HG02981 (cell line): ENCODE results near the gene ANKS1B.

Experiments
- ATAC-seq: cut with Tn5 transposase; IDR thresholded peaks from one replicate; pipeline ENCODE4 v1.9.1; 2021; ENCODE audit warnings: mild to moderate bottlenecking, moderate library complexity; ENCODE audit not compliant: unreplicated experiment

Gene ANKS1B

DNA sequence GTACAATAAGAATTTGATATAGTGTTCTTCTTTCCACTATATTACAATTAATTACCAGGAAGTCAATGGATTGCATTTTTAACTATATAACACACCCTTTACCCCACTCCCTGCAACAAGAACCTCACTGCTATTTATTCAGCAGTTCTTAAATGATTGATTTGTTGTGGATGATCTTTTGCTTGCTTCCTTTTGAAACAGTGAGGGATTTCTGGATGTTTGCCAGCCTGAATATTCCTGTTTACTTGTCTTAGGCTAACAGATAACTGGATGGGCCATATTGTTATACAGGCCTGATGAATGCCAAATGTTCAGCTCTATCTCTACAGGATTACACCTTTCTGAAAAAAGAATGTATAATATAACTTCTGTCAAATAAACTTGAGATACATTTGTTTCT, 842.1 kb downstream of the ANKS1B start:
- no peak for ATAC-seq

DNA sequence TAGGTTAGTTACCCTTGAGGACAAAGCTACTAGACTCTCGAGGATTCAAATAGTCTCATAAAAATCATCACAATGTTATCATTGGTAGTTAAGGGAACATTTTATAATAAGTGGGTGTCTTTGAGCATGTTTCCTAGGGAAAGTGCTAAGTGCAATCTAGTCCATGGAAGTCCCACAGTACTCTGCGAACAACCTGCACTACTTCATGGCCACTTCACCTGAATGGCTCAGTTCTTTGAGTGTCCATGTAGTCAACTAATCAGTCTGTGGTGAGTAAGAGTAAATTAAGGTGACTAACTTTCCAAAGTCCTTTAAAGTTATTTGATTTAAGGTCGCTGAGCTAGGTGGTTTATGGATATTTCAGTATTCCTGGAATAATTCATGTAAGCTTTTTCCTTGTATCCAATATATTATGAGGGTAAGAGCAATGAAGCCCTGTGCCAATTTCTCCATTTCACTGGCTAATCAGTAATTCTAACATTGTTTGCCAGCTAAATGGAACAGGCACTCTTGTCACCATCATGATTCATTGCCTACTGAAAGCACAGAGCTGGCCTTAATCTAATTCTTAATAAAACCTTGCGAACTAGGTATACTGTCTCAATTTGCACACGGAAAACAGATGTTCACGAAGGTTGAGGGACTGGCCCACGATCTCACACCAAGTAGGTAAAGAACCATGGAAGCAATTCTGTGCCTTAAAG, 844.6 kb downstream of the ANKS1B start:
- no peak for ATAC-seq

DNA sequence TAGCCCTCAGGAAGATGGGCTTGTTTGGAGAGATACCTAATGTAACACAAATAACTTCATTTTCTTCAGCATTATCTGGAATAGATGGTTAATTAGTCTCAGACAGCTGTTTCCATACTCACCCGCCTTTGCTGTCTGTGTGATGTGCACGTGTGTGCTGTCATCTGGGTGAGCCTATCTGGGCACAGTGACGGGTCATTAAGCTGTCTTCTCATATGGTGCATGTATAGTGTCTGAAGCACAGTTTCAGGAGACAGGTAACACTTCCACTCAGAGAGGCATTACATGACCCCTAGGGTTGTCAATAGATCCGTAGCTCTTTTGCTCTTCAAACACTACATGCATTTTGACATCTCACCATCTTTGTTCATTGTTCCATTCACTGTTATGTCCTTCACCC, 846.3 kb downstream of the ANKS1B start:
- no peak for ATAC-seq

DNA sequence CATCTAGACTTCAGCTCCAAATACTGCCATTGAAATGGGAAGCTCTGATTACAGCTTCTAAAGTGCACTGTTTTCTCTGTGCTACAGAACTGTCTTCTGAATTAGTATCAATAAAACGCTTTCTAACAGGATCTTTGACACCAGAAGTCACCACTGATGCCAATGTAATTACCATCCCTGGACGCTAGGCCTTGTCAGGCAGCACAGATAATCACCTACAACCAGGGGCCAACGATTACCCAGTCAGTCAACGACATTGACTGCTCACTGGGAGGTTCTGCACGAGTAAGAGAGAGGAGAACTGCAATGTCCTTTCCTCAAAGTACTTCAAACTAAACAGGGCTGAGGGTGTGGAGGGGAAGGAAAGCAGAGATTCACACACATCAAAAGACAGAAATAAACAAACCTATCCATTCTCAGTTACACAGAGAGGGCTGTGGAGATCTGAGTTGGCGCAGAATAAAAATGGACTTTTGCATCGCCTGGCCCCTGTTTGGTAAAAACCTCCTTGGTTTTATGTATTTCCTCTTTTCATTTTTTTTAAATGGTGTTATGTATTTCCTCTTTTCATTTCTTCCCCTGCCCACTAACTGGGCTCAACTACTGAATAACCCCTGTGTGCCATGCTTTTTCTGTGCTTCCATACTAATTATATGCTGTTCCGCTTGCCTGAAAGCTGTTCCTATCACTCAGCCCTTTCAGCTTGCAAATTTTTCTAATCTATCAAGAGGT, 847.4 kb downstream of the ANKS1B start:
- ATAC-seq: no peak

DNA sequence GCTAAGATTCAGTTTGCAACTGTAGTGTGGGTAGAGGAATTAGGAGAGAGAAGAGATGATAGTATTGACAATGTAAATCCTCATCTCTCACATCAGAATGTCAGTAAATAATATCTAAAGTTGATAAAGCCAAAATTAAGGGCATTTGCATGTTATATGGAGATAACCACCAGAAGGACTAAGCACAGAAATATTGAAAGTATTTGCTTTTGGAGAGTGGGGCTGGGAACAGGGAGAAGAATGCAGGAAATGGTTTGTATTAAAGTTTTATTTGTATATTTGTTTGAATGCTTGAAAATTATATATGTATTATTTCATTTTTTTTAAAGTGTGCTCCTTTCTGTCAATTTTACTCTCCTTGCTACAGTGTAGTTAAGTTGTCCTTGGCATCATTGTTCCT, 848.2 kb downstream of the ANKS1B start:
- ATAC-seq: no peak

DNA sequence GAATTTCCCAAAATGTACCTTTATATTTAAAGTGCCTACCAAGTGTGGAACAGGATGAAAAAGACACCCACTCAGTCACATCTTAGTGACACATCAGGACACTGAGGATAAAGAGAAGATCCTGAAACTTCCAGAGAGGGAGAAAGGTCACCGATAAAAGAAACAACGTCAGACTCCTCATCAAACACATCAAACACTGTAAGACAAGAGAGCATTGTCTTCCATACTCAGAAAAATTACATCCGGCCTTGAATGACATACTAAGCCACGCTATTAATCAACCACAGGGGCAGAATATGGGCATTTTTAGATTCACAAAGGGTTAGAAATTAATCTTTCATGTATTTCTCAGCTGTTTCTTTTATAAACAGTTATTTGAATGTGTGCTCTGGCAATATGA, 849.4 kb downstream of the ANKS1B start:
- no peak for ATAC-seq

DNA sequence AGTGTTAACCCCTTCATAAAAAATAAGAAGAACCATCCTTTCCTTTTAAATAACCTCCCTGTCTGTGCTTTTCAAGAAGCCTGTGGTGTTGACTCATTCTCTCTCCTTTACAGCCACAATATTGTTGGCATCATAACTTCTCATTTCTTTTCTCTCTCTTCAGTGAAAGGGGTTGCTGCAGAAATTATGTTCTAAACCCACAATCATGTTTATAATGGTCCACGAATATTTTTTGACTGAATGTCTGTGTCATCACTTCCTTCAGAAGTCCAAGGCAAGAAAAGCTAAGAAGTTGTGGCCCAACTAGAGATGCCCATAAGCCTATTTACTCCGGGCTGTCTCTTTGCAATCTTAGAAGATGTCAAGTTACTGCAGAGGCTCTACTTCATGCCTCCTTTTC, 851.3 kb downstream of the ANKS1B start:
- ATAC-seq: no peak

DNA sequence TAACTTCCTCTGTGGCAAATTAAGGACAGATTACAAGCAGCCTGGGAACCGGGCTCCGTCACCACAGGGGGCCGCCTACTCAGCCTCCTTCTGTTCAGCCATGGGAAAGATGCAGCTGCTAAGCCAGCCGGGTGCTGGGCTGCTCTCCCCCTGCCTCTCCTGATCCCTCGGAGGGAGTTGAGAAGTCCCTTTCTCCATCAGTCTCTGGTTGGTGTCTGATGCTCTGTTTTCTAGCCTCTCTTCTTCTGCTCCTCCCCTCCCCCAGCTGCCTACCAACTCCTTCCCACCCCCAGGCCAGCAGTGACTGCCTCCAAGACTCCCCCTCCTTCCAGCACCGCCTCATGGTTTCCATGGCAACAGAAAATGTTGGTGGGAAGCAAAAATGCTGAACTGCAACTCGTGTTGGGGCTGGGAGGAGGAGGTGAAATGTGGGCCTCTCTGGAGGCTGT, 853.0 kb downstream of the ANKS1B start:
- ATAC-seq: no peak

DNA sequence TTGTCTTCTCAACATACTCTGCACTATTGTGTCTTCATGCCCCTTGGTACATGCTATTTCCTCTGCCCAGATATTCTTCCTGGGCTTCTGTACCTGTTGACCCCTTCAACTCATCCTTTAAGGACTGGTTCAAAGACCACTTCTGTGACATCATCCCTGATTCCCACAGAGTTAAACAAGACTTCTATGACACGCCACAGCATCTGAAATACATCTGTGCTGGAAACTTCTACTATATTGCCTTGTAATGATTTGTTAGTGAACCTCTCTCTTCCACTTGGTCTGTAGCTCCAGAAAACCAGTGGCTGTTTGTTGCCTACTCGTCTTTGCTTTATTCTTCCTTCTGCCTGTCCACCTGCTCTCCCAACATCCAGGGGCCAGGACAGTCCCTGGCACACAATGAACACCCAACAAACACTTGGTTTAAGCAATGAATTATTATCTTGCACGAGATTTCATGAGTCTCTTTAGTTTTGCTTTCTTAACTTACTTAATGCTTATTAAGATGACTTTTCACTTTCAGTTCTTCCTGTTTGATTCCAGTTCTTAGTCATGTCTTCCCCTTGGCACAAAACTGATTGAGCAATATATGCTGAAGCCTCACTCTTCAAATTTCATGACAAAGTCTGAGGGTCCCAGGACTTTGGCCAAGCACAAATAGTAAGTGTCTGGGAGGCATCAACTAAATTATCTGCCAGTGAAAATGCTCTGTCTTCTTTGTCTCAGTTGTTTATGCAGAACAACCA, 853.8 kb downstream of the ANKS1B start:
- peak; percentile 94 for ATAC-seq

DNA sequence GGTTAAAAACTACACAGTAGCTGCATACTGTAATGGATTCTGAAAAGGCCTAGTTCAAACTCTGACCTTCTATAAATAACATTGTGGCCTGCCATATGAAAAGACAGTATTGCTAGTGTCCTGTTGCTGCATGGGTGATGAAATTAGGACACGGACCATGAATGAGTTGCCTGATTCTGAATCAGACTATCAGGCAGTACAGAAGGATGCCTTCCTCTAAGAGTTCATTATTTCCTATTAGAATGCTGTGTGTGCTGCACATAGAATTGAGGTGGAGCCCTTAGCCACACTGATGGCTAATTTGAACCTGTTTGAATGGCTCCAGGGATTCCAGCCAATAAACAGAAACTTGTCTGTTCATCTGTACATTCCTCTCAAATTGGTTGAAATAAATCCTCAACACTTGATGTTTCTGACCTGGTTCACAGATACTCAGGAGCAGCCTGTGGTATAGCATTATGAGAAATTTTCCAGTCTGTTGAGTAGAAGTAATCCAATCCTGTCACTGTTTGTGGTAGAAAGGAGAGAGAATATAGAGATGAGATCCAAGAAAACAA, 856.4 kb downstream of the ANKS1B start:
- ATAC-seq: no peak

DNA sequence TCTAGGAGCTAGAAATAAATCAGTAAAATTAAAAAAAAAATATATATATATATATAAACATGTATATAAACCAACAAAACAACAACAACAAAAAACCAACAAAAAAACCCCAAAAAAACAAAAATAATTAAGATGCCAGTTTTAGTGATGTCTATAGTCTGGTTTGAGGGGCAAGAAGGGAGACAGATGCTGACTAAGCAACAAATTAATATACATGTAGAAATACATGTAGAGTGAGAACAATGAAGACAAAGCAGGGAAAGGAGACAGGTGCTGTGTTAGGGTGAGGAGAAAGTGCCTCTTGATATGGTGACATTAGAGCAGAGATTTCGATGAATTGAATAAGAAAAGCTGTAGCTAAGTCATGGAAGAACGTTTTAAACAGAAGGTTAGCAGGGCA, 861.8 kb downstream of the ANKS1B start:
- no peak for ATAC-seq

DNA sequence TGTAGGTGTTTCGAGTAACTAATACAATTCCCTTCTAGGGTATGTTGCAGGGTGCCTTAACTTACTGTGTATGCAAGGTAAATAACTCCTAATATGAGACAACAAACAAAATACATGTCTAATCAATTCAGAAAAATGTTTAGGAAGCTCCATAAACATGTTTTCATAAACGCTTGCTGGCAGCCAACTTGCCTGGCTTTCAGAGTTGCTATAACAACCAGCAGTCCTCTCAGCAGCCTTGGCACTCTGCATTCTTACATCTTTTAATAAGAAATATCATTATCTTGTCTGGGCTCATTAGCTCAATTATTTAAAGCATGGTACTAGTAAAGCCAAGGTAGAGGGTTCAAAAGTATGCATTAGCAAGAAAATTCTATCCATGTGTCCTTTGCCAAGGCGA, 862.2 kb downstream of the ANKS1B start:
- ATAC-seq: no peak

DNA sequence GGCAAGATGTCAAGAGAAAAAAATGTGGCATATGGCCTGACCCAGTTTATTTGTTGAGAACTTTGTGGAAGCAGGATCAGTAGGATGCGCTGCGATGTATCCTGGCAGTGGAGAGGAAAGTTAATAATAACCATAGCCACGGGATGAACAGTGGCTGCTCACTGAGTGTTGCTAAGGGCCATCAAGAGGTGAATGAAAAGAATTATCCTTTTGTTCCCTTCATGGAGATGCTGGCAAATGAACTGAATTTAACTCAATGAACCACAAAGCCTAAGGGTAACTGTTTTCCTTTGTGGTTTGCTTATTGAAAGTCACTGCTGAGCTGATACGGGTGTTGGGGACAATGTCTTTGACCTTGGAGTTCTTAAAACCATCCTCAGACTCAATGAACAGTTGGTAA, 863.2 kb downstream of the ANKS1B start:
- no peak for ATAC-seq

DNA sequence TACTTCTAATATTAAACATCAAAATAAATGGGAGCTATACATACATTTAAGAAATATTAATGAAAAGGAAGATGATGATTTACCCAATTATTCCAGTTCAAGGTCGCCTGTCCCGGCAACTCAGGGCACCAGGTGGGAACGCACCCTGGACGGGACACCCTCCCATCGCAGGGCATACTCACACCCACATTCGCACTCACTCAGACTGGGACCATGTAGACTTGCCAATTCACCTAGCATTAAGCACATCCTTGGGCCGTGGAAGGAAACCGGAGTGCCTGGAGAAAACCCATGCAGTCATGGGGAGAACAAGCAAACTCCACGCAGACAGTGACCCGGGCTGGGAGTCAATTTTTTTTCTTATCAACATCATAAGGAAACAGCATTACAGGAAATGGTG, 864.8 kb downstream of the ANKS1B start:
- ATAC-seq: no peak

DNA sequence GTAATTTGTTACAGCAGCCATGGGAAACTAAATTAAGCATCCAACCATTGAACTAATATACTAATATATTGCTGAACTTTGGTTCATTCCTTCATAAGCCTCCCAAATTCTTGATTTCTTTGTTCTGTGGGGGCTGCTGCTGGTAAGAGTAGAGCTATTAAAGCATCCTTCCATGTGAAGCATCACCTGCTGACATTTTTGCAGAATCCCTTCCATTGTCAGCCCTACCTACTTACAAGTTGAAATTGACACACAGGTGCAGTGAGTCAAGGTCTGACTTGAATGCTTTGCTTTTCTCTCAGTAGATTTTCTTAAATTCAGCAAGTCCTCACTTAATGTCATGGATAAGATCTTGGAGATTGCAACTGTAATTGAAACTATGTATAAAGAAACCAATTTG, 865.3 kb downstream of the ANKS1B start:
- ATAC-seq: no peak

DNA sequence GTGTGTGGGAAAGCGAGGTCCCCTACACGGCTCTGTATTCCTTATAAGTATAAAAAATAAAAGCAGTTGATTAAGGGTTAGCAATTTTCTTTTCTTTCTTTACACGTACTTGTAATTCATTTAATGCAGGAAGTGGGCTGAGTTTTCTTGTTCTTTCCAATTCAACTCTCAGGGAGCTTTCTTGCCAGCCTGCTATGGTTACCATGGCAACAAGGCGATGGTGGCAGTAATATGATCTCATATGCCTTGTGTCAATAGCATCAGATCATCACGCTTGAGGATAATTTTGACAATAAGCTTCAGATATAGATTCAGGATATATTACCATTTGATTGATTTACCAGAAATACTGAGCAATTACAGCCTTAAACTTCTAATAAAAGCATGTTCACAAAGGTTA, 873.1 kb downstream of the ANKS1B start:
- no peak for ATAC-seq

DNA sequence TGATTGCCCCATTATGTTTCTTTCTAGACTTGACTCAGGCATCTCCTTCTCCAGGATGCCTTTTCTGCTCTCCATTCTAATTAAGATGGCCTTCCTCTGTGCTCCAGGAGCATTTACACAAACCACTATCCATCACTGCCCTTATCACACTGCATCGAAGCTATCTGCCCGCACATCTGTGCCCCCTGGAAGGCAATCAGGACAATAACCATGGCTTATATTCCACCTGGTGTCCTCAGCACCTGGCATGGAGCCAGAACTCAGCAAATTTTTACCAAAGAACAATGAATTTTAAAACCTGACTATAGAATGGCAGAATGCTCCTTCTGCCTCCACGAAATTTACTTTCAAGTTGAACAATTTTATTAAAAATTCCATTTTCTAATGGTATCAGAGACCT, 873.9 kb downstream of the ANKS1B start:
- no peak for ATAC-seq

DNA sequence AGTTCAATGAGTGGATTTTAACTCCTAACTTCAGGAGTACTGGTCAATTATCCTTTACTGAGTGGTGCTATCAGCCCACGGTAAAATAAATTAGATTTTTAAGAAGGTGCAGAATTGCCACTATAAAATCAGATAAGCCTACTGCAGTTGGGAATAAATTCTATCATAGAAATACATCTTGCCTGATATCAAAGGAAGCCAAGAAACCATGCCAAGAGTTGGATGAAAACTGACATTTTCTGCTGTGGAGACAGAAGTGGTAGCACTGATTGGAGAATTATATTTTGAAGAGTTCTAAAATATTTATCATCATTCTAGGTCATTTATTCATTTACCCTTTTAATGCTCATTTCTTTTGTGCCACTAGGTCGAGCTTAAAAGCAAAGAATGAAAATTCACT, 874.5 kb downstream of the ANKS1B start:
- no peak for ATAC-seq

DNA sequence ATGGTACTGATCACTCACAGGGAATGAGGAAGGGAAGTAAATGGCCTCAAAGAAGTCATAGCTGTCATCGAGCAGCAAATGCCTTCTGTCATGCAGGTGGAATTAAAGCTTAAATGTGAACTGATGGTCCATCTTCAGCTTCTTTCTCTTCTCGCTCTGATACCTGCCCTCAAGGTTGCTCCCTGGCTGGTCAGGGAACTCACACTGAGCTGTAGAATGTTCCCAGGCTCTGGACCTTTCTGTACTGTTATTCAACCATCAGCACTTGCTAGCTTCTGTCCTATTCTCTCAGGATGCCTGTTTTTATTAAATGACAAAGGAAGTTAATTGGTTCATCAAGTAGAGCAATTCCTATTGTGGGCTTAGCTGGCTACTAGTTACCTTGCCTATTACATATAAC, 875.8 kb downstream of the ANKS1B start:
- ATAC-seq: no peak

DNA sequence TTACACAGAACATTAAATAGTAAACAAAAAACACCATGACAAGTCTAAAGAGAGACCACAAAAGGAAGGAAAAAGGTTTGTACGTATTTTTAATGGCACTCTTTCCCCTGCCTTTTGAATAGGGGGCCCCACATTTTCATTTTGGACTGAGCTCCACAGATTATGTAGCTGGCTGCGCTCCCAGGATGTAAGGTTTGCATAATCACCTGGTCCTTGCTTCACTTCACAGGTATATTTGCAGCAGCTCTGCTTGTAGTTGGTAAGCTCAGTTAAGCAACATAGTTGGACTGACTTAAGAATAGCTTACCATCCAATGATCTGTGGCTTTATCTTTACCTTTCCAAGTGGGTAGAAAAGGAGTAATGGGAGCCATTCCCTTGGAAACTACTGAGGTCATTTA, 885.0 kb downstream of the ANKS1B start:
- ATAC-seq: no peak

DNA sequence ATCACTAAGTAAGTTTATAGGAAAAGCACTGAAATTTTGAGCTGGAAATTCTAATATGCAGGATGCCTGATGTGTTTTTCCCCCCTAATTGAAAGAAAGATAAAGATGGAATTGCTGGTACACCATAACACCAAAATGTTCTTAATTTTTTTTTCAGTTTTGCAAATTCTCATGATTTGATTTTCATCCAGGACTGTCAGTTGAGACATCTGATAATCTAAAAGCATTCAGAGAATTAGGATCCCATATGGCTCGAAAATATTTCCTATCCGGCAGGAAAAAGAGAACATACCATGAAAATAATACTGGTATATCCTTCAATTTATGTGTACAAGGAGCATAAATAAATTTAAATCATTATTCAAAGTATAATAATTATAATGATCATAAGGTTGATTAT, 887.6 kb downstream of the ANKS1B start:
- no peak for ATAC-seq

DNA sequence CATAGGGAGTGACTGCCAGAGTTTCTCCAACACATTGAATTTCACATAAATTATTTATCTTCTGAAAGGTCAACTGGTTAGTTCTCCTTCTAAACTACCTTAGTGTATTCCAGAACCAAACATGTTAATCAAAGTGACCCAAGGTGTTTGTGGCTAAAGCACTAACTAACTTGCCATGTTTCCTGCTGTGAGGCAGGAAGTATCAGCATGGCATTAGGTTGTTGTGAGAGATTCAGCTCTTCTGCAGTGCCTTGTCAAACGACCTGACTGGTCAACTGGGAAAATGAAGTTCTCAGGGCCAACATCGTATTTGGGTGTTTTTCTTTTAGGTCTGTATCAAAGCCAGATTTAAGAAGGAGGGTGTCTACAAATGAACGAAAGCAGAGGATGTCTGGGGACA, 891.6 kb downstream of the ANKS1B start:
- no peak for ATAC-seq
